Gastrocnemius medialis (tissue), 4 donors: ENCODE data around the gene HIC1. TPM values are rescaled to one million over a fixed set of nuclear protein-coding genes. Genes with fewer than 3 reads are reported as not detected.
A peak's percentile ranks its signal among the peaks of the same experiment; 100 is the strongest.

ENCODE experiments used
- ATAC-seq, 2 donors: fragments of 150-250 bp; one replicate each; pipeline ENCODE4 v1.9.1; 2016
- DNase-seq, 2 donors: peaks; one replicate each; pipeline ENCODE4 v3.0.0-alpha.2; 2019
- H3K27ac ChIP-seq, 4 donors: fragments of 200-600 bp; sonication (generic); 1 replicate in 1 of 4; 2 replicates in 3 of 4; pipeline ENCODE4 v1.5.1; 2016 to 2018; ENCODE audit warnings: mild to moderate bottlenecking in 2 of 4, moderate library complexity in 1 of 4
- H3K27me3 ChIP-seq, 3 donors: fragments of 200-600 bp; sonication (generic) in 2 of 3; 1 replicate in 1 of 3; 2 replicates in 2 of 3; pipeline versions ENCODE4 v1.5.1 to v1.6.0; 2016 to 2019; ENCODE audit warnings: mild to moderate bottlenecking in 1 of 3, moderate library complexity in 1 of 3
- H3K36me3 ChIP-seq, 2 donors: fragments of 200-600 bp; sonication (generic) in 1 of 2; one replicate each; pipeline ENCODE4 v1.5.1; 2017 to 2018
- H3K4me1 ChIP-seq, 2 donors: fragments of 200-600 bp; sonication (generic) in 1 of 2; one replicate each; pipeline ENCODE4 v1.5.1; 2016 to 2017; ENCODE audit warnings: mild to moderate bottlenecking in 2 of 2
- H3K4me3 ChIP-seq, 4 donors: fragments of 200-600 bp; sonication (generic) in 3 of 4; 1 replicate in 1 of 4; 2 replicates in 3 of 4; pipeline ENCODE4 v1.5.1; 2016 to 2019; ENCODE audit warnings: mild to moderate bottlenecking in 2 of 4
- H3K9me3 ChIP-seq, 3 donors: fragments of 200-600 bp; sonication (generic) in 2 of 3; 1 replicate in 1 of 3; 2 replicates in 2 of 3; pipeline ENCODE4 v1.5.1; 2016 to 2019
- POLR2A ChIP-seq, 2 donors: fragments of 450-650 bp; IDR thresholded peaks; one replicate each; pipeline ENCODE4 v1.6.1; 2017; ENCODE audit warnings: antibody characterized with exemption in 2 of 2, mild to moderate bottlenecking in 2 of 2, moderate library complexity in 2 of 2
- in situ Hi-C, 4 donors: fragments of 200-750 bp; cut with MboI; loops; one replicate each; pipeline versions ENCODE4 v1.15.0 to v1.8.0; 2017; ENCODE audit warnings: low sequenced_read_pairs in 4 of 4
- intact Hi-C: fragments of 100-400 bp; cut with DNase I; formaldehyde crosslinking; loops from one replicate; pipeline ENCODE4 v1.15.1; 2023; ENCODE audit warnings: low total_unique reads
- total RNA-seq, 4 donors: library from RNA; depleted of rRNA; stranded (reverse); fragments of >200 nt; gene quantifications; one replicate each; pipeline versions ENCODE4 v1.1.0 to v1.2.3, GENCODE V29; 2016
- TF ChIP-seq, protein P1 (sequence below), 5 experiments: fragments of 450-650 bp in 3 of 5; fragments of 200-600 bp in 2 of 5; sonication (generic) in 2 of 5; IDR thresholded peaks in 4 of 5; conservative IDR thresholded peaks in 1 of 5; 1 replicate in 4 of 5; 2 replicates in 1 of 5; pipeline ENCODE4 v1.5.1; 2016 to 2019; ENCODE audit warnings: antibody characterized with exemption in 5 of 5, mild to moderate bottlenecking in 3 of 5, moderate library complexity in 3 of 5

Gene HIC1, protein sequence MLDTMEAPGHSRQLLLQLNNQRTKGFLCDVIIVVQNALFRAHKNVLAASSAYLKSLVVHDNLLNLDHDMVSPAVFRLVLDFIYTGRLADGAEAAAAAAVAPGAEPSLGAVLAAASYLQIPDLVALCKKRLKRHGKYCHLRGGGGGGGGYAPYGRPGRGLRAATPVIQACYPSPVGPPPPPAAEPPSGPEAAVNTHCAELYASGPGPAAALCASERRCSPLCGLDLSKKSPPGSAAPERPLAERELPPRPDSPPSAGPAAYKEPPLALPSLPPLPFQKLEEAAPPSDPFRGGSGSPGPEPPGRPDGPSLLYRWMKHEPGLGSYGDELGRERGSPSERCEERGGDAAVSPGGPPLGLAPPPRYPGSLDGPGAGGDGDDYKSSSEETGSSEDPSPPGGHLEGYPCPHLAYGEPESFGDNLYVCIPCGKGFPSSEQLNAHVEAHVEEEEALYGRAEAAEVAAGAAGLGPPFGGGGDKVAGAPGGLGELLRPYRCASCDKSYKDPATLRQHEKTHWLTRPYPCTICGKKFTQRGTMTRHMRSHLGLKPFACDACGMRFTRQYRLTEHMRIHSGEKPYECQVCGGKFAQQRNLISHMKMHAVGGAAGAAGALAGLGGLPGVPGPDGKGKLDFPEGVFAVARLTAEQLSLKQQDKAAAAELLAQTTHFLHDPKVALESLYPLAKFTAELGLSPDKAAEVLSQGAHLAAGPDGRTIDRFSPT
- 1 to 10 TPM; 4.6 to 9.6 (median 6.9) TPM for total RNA-seq

DNA sequence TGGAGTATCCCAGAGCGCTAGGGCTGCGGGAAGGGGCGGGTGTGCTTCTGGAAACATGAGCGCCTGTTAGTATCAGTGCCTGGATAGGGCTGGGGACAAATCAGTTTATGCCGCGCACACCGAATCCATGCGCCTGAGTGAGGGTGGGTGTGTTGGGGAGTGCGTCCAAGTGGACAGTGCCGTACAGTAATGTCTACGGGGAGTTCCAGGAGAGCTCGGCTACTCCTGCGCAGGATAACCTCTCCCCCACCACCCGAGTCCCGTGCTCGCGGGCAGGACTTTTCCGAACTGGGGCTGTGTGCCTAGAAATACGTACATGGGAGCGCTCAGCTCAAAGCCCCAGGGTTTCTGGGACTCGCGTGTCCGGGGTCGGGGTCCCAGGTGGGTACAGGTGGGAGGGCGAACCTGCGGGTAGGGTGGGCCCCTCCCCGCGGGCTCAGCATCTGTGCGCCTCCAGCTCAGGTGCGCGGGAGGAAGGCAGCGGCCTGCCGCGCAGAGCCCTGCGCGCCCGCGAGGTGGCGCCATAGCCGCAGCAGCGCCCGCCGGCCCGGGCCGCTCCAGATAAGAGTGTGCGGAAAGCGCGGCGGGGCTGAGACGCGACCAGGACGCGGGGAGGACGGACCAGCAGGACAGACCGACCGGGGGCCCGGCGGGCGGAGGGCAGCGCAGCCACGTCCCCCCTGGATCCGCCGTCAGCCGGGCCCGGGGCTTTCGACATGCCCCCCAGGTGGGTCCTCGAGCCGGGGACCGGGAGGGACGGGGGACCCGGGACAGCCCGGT is at the start of gene HIC1:
Gene HIC1, plus strand, starts transcription at position 592 of the 780 bp plus-strand sequence. CDS start 1,588 bp downstream, outside the sequence.
- peak; percentile 52 to 63 for DNase-seq
- TF ChIP-seq, protein P1, sequence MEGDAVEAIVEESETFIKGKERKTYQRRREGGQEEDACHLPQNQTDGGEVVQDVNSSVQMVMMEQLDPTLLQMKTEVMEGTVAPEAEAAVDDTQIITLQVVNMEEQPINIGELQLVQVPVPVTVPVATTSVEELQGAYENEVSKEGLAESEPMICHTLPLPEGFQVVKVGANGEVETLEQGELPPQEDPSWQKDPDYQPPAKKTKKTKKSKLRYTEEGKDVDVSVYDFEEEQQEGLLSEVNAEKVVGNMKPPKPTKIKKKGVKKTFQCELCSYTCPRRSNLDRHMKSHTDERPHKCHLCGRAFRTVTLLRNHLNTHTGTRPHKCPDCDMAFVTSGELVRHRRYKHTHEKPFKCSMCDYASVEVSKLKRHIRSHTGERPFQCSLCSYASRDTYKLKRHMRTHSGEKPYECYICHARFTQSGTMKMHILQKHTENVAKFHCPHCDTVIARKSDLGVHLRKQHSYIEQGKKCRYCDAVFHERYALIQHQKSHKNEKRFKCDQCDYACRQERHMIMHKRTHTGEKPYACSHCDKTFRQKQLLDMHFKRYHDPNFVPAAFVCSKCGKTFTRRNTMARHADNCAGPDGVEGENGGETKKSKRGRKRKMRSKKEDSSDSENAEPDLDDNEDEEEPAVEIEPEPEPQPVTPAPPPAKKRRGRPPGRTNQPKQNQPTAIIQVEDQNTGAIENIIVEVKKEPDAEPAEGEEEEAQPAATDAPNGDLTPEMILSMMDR (IDR thresholded peaks at IDR 0.05 in 4 of 5, conservative IDR thresholded peaks at IDR 0.05 in 1 of 5) = peak; percentile 78 to 99 (median 98)
- TF ChIP-seq POLR2A (IDR thresholded peaks at IDR 0.05) = peak; percentile 55 to 71
- H3K27me3 ChIP-seq = peaks cover 0 to 14% (median 0%) of the 10 kb centered on the region in 3 donors
- in situ Hi-C loops (loop anchor here in 1 of 4 donors (5.0 kb wide), 1 partner anchor 193 kb away; no protein-coding TSS in a partner anchor), intact Hi-C loops (loop anchor here (1.0 to 5.0 kb wide), 6 partner anchors 38 to 348 kb away; partner anchors contain the start of genes MNT, SGSM2 and TSR1)
- peak within 1 kb of the TSS; percentile 70 to 82 (median 76) for H3K27ac ChIP-seq
- H3K9me3 ChIP-seq = no peaks in the 10 kb centered on the region
- no peaks in the 10 kb centered on the region for H3K36me3 ChIP-seq
- H3K4me3 ChIP-seq = peak within 1 kb of the TSS; percentile 52 to 67 (median 64)
- ATAC-seq = peak; percentile 53 to 63
- H3K4me1 ChIP-seq = peaks cover 0 to 28% of the 10 kb centered on the region in 2 donors

DNA sequence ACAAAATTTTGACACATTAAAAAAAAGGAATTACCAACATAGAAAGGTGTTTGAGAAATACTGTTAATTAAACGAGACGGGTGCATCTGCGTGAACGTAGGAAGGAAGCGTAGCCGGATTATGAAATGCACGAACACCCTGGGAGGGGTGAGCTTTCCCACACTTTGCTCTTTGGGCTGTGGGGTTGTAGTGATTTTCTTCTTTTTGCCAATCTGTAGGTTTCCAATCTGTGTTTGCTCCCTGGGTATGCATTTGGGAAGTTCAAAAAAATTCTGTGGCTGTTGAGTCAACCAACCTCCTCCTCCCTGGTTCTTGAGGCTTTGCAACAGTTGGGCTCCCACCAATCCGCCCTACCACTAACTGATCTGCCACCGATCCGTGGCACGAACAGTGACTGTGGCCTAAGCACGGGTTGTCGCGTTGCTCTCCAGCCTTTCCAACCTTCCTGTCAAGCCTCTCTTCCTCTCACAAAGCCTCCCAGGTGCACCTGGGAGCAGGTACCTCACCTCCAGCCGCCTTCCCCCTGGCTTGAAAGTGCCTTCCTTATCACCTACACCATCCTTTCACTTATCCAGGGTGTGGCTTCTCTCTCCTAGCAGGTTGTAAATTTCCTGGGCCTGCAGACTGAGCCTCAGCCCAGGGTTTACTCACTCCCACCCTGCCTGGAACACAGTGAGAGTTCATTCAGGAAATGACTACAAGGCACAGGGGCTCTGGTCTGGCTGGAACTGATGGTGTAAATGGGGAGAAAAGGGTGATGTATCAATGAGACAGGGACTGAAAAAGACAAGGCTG is 46.4 kb upstream of the HIC1 start:
- in situ Hi-C loops = no loop called here
- Histone ChIP-seq H3K4me1 (peaks cover 19 to 28% of the 10 kb centered on the region in 2 donors), H3K4me3 (no peak overlapping the region), H3K27ac (no peak overlapping the region), H3K36me3 (no peaks in the 10 kb centered on the region), H3K27me3 (no peaks in the 10 kb centered on the region), H3K9me3 (no peaks in the 10 kb centered on the region)
- intact Hi-C loops = no loop called here
- ATAC-seq (no peak), DNase-seq (no peak)
- TF ChIP-seq POLR2A (IDR thresholded peaks at IDR 0.05) = no peak
- TF ChIP-seq, protein P1 (IDR thresholded peaks at IDR 0.05 in 4 of 5, conservative IDR thresholded peaks at IDR 0.05 in 1 of 5) = no peak

DNA sequence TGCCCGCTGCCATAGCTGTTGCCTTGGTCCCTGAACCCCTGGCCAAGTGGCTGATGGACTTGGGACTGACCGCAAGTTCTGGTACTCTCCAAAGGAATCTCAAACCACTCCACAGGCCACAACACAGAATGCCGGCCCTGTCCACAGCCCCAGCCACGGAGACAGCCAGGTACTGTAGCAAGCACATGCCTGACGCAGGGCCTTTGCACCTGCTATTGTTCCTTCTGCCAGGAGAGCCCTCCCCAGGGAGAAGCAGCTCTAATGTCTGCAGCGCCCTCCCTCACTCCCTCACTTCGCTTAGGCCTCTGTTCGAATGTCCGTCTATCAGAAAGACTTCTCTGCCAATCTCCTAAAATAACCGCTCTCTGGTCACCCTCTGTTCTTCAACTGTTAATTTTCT is 45.2 kb upstream of the HIC1 start:
- Histone ChIP-seq H3K4me1 (peaks cover 14 to 24% of the 10 kb centered on the region in 2 donors), H3K27me3 (no peaks in the 10 kb centered on the region), H3K4me3 (no peak overlapping the region), H3K9me3 (no peaks in the 10 kb centered on the region), H3K36me3 (no peaks in the 10 kb centered on the region), H3K27ac (no peak overlapping the region)
- intact Hi-C loops (no loop called here), in situ Hi-C loops (no loop called here)
- TF ChIP-seq, protein P1 (IDR thresholded peaks at IDR 0.05 in 4 of 5, conservative IDR thresholded peaks at IDR 0.05 in 1 of 5) = no peak
- TF ChIP-seq POLR2A (IDR thresholded peaks at IDR 0.05) = no peak
- no peak for DNase-seq
- ATAC-seq = no peak
